Activated CD8-positive, alpha-beta T cell treated with anti-CD3 and anti-CD28 coated beads for 36 hours (primary cell): ENCODE data around the gene COBL. TPM values are rescaled to one million over a fixed set of nuclear protein-coding genes. Genes with fewer than 3 reads are reported as not detected.

ENCODE experiments used
- ATAC-seq: fragments of 200-7000 bp; cut with Tn5 transposase; one replicate; pipeline ENCODE4 v1.10.0; 2021; ENCODE audit warnings: mild to moderate bottlenecking, moderate library complexity
- CTCF ChIA-PET: fragments of 350-600 bp; sonication (Branson Sonifier 250); formaldehyde crosslinking; loops from one replicate; lab custom pipeline; 2021; ENCODE audit warnings: antibody characterized with exemption; lab: Charles Lee
- POLR2A ChIA-PET: fragments of 350-600 bp; sonication (Branson Sonifier 250); formaldehyde crosslinking; loops from one replicate; lab custom pipeline; 2021; ENCODE audit warnings: antibody characterized with exemption; lab: Charles Lee
- DNase-seq: peaks from one replicate; pipeline ENCODE4 v3.0.0-alpha.2; 2020
- H3K27ac Mint-ChIP-seq: one replicate; pipeline ENCODE4 v1.8.0; 2021; ENCODE audit warnings: mild to moderate bottlenecking, mixed read lengths
- H3K27me3 Mint-ChIP-seq: one replicate; pipeline ENCODE4 v1.8.0; 2021; ENCODE audit warnings: mixed read lengths
- H3K36me3 Mint-ChIP-seq: one replicate; pipeline ENCODE4 v1.8.0; 2021; ENCODE audit warnings: low read depth, mixed read lengths
- H3K4me1 Mint-ChIP-seq: one replicate; pipeline ENCODE4 v1.8.0; 2021; ENCODE audit warnings: low read depth, mixed read lengths
- H3K4me3 Mint-ChIP-seq: one replicate; pipeline ENCODE4 v1.8.0; 2021; ENCODE audit warnings: mild to moderate bottlenecking, moderate library complexity, mixed read lengths
- H3K9me3 Mint-ChIP-seq: one replicate; pipeline ENCODE4 v1.8.0; 2021; ENCODE audit warnings: mixed read lengths
- intact Hi-C: fragments of 100-400 bp; cut with micrococcal nuclease; formaldehyde crosslinking; loops from one replicate; pipeline ENCODE4 v1.10.0; 2022
- total RNA-seq, 2 experiments: library from RNA; stranded (reverse); gene quantifications; one replicate each; pipeline ENCODE4 v1.2.3, GENCODE V29; 2021
- TF ChIP-seq, protein P1 (sequence below): fragments of 200-600 bp; IDR thresholded peaks from one replicate; pipeline ENCODE4 v1.8.0; 2022; ENCODE audit warnings: antibody characterized with exemption, mild to moderate bottlenecking

Gene COBL
- total RNA-seq, 2 experiments from 2014 or later = not detected

DNA sequence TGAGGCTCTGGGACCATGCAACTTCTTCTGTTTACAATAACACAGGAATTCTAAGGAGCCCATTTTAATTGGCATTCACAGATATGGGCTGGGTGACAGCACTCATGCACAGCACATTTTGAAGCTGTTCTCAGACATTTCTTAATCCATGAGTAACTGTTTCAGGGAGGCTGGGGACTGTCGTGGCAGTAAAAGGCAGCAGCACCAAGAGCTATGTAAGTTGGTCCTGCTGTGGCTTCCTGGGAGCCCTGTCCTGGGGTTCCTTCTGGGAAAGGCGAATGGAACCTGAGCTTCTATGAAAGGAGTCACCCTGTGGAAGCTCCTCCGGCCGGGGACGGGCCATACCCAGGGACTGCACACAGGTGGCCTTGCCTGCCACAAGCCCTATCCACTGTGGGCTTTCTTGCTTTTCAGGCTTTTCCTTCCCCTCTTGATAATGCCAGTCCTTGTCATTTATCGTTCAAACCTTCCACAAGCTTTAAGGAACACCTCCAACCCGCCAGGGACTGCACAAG is 40.5 kb downstream of the COBL start:
- Mint-ChIP-seq H3K27me3 (peaks cover 3% of the 10 kb centered on the region), H3K36me3 (no peaks in the 10 kb centered on the region), H3K4me3 (no peak overlapping the region), H3K9me3 (no peaks in the 10 kb centered on the region), H3K27ac (no peak overlapping the region), H3K4me1 (no peaks in the 10 kb centered on the region)
- TF ChIP-seq, protein P1, sequence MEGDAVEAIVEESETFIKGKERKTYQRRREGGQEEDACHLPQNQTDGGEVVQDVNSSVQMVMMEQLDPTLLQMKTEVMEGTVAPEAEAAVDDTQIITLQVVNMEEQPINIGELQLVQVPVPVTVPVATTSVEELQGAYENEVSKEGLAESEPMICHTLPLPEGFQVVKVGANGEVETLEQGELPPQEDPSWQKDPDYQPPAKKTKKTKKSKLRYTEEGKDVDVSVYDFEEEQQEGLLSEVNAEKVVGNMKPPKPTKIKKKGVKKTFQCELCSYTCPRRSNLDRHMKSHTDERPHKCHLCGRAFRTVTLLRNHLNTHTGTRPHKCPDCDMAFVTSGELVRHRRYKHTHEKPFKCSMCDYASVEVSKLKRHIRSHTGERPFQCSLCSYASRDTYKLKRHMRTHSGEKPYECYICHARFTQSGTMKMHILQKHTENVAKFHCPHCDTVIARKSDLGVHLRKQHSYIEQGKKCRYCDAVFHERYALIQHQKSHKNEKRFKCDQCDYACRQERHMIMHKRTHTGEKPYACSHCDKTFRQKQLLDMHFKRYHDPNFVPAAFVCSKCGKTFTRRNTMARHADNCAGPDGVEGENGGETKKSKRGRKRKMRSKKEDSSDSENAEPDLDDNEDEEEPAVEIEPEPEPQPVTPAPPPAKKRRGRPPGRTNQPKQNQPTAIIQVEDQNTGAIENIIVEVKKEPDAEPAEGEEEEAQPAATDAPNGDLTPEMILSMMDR = no peak
- intact Hi-C loops = no loop called here
- DNase-seq (no peak), ATAC-seq (no peak)
- CTCF ChIA-PET = interaction anchor here (0.8 kb wide), 1 partner anchor 112 kb away, joined by 3 read pairs; no protein-coding TSS in a partner anchor
- POLR2A ChIA-PET = no interaction called here

GRCh38 chr7:51275532-51275931 is 41.1 kb downstream of the COBL start:
- Mint-ChIP-seq H3K27ac (no peak overlapping the region), H3K27me3 (peaks cover 1% of the 10 kb centered on the region), H3K4me1 (no peaks in the 10 kb centered on the region), H3K36me3 (no peaks in the 10 kb centered on the region), H3K9me3 (no peaks in the 10 kb centered on the region), H3K4me3 (no peak overlapping the region)
- intact Hi-C loops = no loop called here
- CTCF ChIA-PET = no interaction called here
- ATAC-seq = no peak
- no peak for DNase-seq
- TF ChIP-seq, protein P1 = no peak
- POLR2A ChIA-PET = no interaction called here

GRCh38 chr7:51274955-51275354 is 41.7 kb downstream of the COBL start:
- no peaks in the 10 kb centered on the region for H3K36me3 Mint-ChIP-seq
- H3K4me3 Mint-ChIP-seq = no peak overlapping the region
- no peaks in the 10 kb centered on the region for H3K4me1 Mint-ChIP-seq
- TF ChIP-seq, protein P1 = no peak
- H3K9me3 Mint-ChIP-seq = no peaks in the 10 kb centered on the region
- H3K27me3 Mint-ChIP-seq = peaks cover 1% of the 10 kb centered on the region
- DNase-seq = no peak
- intact Hi-C loops = no loop called here
- no peak for ATAC-seq
- ChIA-PET CTCF (no interaction called here), POLR2A (no interaction called here)
- H3K27ac Mint-ChIP-seq = no peak overlapping the region

DNA sequence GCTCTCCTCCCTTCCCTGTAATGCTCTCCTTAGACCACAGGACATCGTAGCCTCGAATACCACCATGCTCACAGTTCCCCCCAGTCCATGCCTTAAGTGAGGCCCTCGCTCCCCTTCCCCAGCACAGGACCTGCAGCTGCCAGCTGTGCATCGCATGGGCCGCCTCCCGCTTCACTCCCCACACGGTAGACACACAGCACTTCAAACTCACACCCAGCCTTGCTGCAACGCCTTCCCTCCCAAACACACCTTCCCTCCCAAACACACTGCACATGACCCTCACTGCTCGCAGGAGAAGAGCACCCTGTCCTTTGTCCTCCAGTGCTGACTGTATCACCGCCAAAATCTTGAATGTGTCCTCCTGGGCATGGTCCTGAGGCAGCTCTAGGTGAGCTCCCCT is 42.6 kb downstream of the COBL start:
- Mint-ChIP-seq H3K4me1 (no peaks in the 10 kb centered on the region), H3K9me3 (no peaks in the 10 kb centered on the region), H3K27me3 (peaks cover 1% of the 10 kb centered on the region), H3K4me3 (no peak overlapping the region), H3K27ac (no peak overlapping the region), H3K36me3 (no peaks in the 10 kb centered on the region)
- DNase-seq = no peak
- no peak for ATAC-seq
- intact Hi-C loops = no loop called here
- ChIA-PET CTCF (no interaction called here), POLR2A (no interaction called here)
- TF ChIP-seq, protein P1 = no peak

DNA sequence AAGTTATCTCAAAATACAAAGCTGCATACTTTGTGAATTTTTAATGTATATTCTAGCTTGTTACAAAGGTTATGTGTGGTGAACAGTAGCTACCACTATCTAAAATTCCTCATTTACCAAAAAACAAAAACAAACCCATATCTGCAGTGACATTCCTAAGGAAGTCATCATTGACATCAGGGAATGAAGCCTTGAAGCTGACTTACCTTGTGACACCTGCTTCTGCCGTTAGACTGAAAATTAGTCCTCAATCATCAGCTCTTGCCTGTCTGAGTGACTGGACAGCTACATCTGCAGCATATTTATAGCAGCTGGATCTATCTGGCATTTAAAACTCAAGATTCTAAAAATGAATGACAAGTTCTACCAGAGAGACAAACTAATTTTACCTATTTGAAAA is 43.2 kb downstream of the COBL start:
- DNase-seq (no peak), ATAC-seq (no peak)
- no peaks in the 10 kb centered on the region for H3K9me3 Mint-ChIP-seq
- intact Hi-C loops = no loop called here
- H3K36me3 Mint-ChIP-seq = no peaks in the 10 kb centered on the region
- no peaks in the 10 kb centered on the region for H3K4me1 Mint-ChIP-seq
- peaks cover 1% of the 10 kb centered on the region for H3K27me3 Mint-ChIP-seq
- ChIA-PET CTCF (no interaction called here), POLR2A (no interaction called here)
- TF ChIP-seq, protein P1 = no peak
- H3K27ac Mint-ChIP-seq = no peak overlapping the region
- H3K4me3 Mint-ChIP-seq = no peak overlapping the region
